NOMO-1 treated with dmso at 0.1 percent for 144 hours (cell line): Measurements from ENCODE around the gene IL22RA2.
"Not testable (repeated sequence)": the region's sequence is repeated elsewhere in the genome, so short reads cannot be mapped to it uniquely, and the experiment has no call there.

ENCODE experiments used
- DNase-seq: peaks from one replicate; lab custom pipeline; 2025; ENCODE audit not compliant: unreplicated experiment; lab: John Stamatoyannopoulos, UW

IL22RA2 gene

DNA sequence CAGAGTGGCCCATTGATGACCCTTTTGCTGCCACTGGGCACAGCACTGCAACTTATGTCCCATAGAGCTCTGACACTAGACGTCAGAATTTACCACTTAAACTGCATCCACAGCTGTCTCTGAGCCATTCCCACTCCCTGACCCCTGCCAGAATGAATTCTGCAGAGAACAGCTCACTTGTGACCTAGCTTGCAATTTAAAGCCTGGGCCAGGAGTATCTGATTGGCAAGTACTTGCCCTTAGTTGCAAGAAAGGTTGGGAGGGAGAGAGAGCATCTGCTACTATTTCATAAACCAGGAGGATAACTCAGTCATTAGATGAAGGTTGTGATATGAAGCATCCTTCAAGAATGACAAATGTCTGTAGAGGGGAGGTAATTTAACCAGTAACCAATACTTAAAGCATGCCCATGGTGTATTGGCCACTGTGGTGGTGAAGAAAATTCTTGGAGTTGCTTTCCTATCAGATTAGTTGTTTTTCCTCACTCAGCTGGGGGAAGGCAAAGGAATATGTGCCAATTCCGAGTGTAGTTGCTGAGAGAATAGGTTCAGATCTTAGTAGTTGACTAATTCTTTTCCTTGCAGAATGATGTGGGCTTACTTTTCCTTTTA lies 46.5 kb downstream of the IL22RA2 start:
- DNase-seq: no peak

DNA sequence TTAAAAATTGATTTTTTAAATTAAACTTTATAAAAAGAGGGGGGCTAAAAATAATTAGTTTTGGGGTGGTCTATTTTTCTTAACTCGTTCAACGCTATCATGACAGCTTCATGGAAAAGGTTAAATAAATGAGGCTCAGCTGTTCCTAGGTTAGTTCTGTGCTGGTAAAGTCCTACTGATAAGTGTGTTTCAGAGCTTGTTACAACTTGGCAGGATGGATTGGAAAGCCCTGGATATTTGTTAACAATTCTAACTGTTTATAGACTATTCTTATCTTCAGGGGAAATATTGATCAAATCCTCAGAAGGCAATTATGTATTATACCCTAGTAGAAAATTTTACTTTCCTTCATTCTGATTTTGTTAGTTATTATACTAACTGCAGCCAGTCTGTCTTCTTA lies 50.4 kb downstream of the IL22RA2 start:
- DNase-seq: no peak

DNA sequence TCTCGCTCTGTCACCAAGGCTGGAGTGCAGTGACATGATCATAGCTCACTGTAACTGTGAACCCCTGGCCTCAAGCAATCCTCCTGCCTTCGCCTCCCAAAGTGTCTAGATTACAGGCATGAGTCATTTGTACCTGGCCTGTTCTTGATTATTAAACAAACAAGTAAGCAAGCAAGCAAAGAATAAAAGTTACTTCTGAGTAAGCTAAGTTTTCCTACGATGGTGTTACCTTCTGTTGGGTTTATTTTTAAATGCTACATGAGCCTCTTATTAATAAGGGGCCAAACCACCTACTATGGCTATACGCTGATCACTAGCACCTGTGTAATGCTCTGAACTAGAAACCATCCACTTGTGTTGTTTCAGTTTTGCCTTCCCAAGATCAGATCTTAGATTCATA lies 50.8 kb downstream of the IL22RA2 start:
- no peak for DNase-seq

DNA sequence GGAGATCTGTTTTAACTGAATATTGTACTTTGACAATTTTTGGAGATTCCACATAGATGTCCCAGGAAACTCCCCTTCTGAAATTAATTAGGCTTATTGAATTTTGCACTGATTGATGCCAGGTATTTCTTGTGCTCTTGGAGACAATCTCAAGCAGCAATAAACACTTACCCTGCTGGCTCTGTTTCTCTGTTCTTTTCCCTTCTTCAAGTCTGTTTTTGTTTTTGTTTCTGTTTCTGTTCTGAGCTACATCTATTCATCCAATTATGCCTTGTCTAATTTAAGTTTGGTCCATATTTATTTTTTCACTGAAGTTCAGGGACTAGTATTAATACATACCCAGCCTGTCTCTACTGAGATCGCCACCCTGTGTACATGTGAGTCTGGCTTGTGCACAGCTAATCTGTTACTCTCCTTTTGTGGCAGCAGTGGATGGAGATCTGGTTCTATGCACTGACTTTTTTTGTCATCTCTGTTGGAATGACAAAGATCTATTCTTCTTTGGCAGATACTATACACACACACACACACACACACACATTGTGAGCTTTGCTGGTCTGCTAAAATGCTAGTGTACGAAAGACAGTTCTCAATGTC lies 51.9 kb downstream of the IL22RA2 start:
- no peak for DNase-seq

DNA sequence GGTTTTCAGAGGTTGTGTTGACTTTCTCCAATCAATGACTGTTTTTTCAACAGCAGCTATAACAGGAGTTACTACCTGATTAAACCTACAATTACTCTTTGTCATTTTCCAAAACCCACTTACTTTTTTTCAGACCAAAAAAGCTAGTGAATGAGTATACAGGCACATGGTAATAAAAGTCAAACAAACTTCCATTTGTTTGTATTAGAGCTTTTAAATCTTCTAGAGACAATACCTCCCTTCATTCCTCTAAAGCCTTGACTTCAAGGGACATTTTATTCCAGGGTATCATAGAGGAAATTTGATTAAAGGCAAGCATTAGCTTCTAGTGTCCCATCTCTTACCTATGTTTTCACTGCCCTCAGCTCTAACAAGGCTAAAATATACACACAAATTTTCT lies 52.7 kb downstream of the IL22RA2 start:
- DNase-seq: no peak

DNA sequence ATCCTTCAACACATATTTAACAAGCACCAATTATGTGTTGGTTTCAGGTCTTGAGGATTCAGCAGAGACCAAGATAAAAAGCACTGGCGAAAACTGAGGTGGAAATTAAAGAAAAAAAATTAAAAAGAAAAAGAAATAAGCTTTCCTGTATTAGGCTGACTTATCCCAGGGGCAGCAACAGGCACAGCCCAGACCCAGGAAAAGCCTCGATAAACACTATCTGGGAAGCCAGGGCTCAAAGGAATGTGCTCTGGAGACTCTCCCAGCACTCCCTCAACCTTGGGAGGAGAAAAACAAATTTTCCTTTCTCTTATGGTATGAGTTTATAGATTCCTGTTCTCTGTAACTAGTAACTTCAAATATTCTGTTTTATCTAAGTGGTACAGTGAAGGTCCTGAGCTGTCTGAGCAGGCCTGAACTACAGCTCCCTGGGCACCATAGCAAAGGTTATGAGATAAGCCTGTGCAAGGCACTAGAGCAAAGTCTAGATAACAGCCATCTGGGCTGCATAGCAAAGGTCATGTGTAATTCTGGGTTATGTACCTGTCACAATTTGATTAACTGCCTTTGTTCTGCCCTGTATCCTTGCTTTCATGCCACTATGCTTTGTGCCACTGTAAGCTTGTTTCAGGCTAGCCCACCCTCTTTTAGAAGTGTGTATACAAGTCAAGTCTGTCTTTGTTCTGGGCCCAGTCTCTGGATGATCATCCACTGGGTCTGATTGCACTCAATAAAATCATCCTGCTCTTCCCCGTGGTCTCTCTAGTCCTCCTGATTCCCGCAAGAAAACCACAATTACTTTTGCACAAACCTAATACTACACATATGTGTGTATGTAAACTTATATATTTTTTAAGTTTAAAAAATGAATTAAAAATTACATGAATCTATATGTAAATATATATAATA lies 54.0 kb downstream of the IL22RA2 start:
- DNase-seq: no peak

DNA sequence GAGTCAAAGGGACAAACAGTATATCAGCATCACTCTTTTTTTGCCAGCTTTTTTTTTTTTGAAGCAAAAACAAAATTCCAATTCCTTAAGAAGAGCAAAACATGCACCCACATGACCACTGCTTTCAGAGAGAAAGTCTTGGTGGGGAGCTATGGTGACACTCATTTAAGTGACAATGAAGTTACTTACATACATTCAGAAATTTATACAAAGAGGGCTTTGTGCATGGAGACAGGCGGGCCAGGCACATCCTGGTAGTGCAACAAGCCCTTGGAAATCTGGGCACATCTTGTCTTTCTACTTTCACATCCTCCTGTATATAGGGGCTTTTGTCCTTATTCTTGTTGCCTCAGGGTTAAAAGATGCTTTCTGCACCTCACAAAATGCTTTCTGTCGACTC lies 55.9 kb downstream of the IL22RA2 start:
- no peak for DNase-seq

DNA sequence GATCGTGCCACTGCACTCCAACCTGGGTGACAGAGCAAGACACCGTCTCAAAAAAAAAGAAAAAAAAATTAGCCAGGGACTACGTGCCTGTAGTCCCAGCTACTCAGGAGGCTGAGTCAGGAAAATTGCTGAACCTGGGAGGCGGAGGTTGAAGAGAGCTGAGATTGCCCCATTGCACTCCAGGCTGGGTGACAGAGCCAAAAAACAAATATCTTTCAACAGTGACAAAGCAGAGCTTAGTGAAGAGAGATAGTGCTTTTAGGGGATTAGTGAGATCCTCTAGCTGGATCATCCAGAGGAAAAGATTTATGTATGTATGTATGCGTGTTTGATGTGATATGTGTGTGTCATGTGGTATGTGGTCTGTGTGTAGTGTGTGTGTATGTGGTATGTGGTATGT lies 56.6 kb downstream of the IL22RA2 start:
- DNase-seq: no peak

DNA sequence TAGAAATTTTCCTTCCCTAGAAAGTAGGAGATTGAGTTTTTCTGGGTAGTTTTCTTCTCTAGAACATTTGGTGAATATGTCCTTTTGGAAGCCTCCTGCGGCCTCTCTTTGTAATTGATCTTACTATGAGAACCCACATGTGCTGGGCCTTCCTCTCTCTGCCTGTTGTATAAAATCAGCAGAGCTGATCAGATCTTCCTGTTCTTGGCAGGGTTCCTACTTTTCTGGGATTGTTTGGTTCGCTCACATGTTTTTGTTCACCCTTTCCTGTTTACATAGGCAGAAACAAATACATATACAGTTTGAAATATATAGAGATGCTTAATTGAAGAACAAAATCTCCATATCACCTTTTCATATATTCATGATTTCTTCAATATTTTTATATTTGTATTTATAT lies 57.8 kb downstream of the IL22RA2 start:
- DNase-seq: no peak

DNA sequence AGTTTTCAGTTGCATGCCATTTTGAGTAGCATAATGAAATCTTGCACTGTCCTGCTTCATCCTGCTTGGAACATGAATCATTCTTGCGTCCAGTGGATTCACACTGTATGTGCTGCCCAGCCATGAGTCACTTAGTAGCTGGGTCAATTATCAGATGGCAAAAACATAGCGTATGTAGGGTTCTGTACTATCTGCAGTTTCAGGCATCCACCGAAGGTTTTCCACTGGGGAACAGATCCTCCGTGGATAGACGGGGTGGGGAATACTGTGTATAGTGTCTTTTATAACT lies 61.4 kb downstream of the IL22RA2 start:
- DNase-seq: no peak

DNA sequence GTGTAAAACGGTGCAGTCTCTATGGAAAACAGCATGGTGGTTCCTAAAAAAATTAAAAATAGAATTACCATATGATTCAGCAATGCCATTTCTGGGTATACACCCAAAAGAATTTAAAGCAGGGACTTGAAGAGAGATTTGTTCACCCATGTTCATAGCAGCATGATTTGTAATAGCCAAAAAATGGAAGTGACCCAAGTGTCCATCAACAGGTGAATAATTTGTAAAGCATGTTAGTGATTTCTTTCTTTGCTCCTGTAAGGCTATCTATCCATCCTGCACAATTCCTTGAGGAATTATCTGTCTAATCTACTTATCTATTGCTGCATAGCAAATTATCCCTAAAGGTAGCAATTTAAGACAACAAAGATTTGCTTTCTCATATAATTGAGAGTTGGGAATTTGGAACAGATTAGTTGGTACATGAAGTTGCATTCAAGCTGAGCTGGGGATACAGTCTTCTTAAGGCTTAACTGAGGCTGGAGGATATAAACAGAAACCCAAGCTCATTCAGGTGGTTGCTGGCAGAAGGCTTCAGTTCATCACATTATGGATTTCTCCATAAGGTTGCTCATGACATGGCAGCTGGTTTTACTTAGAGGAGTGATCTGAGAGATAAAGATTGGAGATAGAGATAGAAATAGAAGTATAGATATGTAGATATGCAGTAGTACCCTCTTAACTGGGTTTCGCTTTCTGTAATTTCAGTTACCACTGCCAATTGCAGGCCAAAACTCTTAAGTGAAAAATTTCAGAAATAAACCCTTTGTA lies 62.0 kb downstream of the IL22RA2 start:
- DNase-seq: no peak

DNA sequence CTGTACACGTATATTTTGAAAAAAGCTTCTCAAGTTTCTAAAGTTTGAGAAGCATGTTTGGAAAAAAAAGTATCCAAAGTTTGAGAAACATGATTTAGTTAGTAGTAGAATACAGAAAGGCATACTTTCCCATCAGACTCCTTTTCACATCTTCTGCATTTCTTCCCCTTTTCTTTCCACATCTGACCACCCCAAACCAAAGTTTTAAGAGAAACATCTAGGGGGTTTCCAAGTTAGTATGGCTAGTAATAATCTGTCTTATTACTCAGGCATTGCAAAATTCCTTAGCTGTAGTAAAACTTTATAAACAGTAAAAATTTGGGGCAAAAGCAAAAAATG lies 65.7 kb downstream of the IL22RA2 start:
- DNase-seq: no peak

DNA sequence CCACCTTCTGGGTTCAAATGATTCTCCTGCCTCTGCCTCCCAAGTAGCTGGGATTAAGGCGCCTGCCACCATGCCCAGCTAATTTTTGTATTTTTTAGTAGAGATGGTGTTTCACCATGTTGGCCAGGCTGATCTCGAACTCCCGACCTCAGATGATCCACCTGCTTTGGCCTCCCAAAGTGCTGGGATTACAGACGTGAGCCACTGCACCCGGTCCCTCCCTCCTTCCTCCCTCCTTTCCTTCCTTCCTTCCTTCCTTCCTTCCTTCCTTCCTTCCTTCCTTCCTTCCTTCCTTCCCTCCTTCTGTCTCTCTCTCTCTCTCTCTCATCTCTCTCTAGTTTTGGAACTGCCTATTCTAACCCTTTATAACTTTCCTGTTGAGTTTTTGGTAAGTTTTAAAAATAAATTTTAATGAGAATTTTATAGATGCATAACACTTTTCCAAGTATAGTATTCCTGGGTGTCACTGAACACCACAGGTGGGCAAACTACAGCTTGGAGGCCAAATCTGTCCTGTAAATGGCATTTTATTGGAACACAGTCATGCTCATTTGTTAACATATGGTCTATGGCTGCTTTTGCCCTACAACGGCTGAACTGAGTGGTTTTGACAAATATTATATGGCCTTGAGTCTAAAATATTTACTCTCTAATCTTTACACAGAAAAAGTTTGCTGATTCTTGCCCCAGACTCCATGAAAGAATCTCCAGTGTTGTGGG lies 66.2 kb downstream of the IL22RA2 start:
- not testable (repeated sequence) for DNase-seq

DNA sequence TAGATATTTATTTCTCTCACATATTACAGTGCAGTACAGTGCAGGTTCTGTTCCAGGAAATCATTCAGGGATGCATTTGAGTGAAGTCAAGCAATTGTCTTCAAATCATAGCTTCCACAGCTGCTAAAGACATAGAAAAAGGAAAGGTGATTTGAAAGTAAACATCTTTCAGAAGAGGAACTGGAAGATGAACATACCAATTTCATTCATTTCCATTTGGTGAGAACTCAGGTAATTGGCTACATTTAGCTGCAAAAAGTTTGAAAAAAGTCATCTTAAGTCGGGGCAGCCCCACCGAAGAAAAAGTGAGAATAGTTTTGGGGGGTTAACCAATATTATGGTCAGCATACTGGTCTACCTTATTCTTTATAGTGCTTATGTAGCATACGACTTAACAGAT lies 67.3 kb downstream of the IL22RA2 start:
- DNase-seq: no peak

DNA sequence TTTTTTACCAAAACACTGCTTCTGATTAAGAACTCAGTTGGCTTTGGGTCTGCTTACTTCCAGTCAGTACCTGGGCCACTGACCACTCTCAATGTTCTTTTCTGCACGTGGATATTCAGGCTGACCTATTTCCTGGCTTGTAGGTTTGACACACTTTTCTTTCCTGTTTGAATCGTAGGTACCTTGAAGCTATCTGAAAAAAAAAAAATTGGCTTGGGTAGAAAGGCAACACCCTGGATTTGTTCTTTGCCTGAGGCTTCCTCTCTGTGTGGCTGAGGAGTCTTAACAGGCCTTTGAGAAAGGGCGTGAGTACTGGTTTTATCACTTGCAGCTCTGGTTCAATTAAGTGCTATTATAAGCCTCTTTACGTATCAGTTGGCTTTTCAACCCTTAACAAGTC lies 68.1 kb downstream of the IL22RA2 start:
- no peak for DNase-seq

DNA sequence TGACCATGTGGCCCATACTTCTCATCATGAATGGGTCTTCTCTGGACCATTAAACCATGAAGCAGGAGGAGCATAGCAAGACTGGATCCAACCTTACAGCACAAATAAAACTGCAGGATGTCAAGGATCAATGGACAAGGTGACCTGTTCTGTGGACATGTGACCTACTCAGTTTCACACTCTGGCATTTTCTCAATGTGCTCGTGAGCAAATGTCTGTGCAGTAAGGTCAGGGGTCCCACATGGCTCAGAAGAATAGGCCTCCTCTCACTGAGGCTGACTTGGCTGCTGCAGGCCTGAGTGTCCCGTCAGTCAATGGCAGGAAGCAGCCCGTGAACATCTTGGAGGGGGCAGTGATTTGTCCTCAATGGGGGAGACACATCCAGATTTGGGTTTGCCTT lies 68.5 kb downstream of the IL22RA2 start:
- DNase-seq: no peak

DNA sequence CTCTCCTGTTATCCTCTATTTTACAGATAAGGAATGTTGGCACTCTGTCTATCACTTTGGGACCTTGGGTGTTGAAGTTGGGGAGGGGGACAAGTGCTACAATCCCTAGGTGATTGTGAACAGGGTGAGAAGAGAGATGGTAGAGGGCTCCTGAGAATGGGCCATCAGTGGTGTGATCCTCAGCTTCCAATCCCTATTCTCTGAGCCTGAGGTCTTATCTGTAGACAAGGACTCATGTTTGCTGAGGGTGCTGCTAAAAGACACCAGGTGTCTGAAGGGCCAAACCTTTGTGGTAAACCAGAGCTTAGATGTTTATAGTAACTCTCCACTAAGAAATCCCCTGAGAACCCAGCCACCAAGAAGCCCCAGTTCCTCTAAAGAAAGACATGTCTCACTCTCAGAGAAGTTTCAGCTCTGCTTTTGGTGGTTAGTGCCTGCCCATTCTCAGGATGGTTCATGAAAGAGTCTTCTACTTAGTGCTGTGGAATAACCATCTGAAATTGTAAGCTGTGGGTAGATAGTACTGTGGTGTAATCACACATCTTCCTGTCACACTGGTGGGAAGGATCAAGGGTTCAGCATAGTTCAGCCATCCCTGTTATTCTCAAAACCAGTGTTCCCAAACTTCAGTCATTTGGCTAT lies 70.5 kb downstream of the IL22RA2 start:
- no peak for DNase-seq

DNA sequence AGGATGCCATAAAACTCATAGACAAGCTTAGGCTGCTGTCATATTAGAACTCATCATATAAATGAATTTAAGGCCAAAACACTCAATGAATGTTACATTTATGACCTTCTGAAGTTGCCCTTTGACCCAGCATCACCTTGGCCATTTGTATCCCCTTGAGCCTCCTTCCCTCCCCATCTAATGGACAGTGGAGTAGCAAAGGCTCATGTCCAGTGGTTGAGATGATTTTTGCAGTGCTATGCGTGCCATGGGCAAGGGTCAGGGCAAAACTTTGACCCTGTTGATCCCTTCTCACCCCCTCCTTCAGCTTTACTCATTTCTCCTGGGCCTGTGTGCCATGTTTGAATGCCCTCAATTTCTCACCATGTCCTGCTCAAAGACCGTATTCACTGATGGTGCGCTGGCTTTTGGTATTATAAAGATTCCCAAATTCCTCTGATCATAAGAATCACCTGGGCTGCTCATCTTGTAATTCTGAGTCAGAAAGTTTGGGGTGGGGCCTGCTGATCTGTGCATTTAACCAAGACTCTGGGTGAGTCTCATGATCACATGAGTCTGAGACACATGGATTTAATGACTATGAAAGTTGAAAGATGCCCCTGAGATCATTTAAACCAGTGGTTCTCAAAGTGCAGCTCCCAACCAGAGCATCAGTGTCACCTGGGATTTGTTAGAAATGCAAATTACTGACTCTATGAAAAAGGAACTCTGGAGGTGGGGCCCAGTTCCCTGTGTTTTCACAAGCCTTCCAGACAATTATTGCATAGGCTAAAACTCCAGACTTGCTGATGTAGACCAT lies 71.2 kb downstream of the IL22RA2 start:
- DNase-seq: no peak

DNA sequence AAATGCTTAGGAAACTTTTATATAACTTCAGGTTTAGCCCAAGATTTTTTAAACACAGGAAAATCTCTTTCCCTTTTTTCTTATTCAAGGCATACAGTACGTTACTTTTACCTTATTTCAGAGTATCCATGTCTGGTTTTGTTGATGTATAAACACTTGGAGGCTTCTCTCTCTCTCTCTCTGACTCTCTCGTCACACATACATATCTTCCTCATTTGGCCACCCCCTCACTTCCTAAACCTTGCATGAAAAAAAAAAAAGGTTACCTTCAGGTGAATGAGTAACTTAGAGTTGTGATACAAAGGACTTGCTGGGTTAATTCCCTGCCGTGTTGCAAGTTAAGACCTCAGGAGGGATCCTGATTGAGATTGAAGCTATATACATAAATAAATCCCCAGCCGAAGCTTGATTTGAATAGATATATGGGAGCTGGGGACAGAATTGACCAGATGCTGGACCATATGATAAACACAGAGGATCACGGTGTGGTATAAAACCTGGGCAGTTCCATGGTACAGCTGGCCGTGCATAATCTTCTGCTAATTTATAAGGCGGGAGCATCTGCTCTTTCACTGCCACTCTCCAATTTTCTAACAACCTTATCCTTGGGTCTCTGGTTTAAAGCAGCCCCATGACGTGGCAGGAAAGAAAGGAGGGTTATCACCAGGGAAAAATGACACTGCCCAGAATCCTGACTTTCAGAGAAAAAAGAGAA lies 73.6 kb downstream of the IL22RA2 start:
- no peak for DNase-seq
